CD4-positive, alpha-beta T cell treated with Interleukin-6 at 100 ng/mL for 8 hours (primary cell): Measurements from ENCODE around the gene TMEFF1.

Experiments
- DNase-seq: peaks from one replicate; pipeline ENCODE4 v3.0.0-alpha.2; 2020; ENCODE audit warnings: mixed read lengths, low spot score

Gene TMEFF1

GRCh38 chr9:100619194-100619593 is 146.2 kb downstream of the TMEFF1 start:
- DNase-seq = no peak

- DNase-seq = no peak
These were observed 146.7 kb downstream of the TMEFF1 start for GRCh38 chr9:100619665-100620064.

- DNase-seq = no peak
These were observed 151.0 kb downstream of the TMEFF1 start for GRCh38 chr9:100623969-100624368.

- DNase-seq = no peak
These were observed 154.0 kb downstream of the TMEFF1 start for GRCh38 chr9:100626949-100627348.
